SKM-1 treated with dmso at 0.1 percent for 144 hours (cell line): ENCODE results near the gene GRM4.

ENCODE experiments used
- DNase-seq: peaks from one replicate; lab custom pipeline; 2025; ENCODE audit not compliant: unreplicated experiment; lab: John Stamatoyannopoulos, UW

The GRM4 gene

DNA sequence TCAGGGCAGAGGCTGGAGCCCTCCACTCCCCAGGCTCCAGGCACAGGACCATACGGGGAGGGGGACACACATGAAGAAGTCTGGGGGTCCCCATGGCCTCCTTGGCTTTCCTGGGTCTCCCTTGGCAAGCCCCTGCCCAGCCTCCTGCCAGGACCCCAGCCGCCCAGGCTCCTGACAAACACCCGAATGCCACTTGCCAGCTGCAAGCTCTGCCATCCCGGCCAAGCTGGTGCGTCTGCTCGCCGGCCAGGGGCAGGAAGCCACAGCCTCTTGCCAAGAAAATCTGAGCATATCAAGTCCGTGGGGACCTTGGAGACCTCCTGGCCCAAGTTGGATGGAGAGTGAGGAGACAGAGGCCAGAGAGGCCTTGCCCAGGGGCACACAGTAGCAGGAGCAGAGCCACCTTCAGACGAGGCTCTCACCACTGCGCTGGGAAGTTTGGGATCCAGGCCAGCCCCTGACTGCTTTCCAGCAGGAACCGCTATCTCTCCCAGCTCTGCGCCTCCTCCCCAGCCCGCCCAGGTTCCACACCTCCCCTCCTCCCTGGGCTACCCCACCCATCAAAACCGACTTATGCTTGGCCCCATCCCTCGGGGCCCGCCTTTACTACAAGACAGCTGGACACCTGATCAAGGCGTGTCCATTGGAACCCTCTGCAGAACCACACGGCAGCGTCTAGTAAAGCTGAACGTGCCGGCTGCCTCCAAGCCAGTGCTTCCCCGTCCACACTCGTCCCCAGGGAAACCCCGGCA lies 80.2 kb downstream of the GRM4 start:
- DNase-seq, result no peak

DNA sequence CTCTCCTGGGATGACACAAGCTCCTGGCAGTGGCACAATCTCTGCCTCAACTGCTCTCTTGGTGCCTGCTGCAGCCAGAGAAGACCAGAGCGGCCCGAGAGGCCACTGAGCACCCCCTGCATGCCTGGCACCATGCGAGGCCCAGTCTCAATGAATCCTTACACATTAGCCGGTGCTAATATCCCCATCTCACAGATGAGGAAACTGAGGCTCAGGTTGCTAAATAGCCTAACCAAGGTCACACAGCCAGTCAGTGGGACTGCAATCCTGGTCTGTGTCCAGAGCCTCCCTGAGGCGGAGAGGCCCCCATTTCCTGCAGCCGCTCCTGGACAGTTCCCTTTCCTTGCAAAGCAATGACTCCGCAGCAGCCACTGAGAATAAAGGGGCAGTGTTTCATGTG lies 81.2 kb downstream of the GRM4 start:
- DNase-seq, result no peak

DNA sequence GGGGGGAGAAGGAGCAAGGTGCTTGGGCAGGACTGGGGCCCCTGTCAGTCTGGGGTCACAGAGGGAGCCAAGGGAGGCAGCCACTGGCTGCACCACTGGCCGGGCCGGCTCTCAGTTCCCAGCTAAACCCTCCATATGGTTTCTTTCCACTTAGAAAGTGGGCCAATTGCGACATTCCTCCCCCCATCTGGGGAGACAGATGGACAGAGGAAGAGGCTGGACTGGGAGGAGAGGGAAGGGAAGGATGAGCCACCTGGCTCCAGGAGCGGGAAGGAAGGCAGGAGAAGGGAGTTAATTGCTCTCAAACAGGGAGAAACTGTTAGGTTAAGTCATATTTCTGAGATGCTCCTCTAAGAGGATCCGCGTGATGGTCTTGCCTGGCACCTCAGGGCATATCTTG lies 82.2 kb downstream of the GRM4 start:
- DNase-seq, result no peak

DNA sequence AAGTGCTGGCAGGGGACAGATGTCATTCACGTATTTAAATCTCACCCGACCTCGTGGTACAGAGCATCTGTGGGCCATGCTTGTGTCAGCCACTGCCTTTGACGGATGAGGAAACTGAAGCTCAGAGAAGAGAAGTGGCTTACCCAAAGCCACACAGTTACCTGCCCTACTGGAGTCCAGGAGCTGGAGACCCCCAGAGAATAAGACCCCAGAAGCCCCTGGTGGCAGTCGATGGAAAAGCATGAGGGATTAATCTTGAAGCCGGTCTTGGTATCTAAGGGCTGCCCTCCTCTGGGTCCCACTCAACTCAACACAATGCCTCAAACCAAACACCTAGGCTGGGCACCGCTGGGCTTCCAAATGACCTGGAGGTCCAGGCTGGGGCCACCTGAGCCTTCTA lies 83.1 kb downstream of the GRM4 start:
- DNase-seq, result no peak

DNA sequence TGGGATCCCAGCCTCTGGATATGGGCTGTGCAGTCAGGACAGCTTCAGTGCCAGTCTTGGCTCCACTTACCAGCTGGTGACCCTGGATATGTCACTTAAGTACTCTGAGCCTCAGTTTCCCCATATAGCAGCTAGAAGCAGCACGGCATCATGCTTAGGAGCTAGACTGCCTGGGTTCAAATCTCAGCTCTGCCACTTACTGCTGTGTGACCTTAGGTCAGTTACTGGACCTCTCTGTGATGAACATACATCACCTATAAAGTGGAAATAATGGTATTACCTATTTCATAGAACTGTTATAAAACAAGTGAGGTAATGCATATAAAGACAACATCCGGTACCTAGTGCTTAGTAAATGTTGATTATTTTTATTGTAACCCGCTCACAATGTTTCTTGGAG lies 83.7 kb downstream of the GRM4 start:
- no peak for DNase-seq

DNA sequence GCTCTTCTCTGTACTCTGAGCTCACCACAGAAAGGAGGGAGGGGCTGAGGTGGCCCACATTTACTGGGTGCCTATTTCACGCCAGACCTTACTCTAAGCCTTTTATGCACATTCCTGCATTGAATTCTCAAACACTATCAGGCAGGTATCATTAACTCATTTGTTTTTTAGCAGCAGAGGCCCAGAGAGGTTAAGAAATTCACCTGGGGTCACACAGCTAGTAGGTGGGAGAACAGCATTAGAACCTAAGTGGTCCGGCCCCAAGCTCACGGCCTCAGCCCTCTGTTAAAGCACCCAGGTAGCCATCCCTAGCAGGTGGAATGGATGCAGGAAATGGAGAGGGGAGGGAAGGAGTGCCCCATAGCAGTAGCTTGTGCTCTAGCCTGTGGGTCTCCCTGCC lies 84.5 kb downstream of the GRM4 start:
- DNase-seq, result no peak

DNA sequence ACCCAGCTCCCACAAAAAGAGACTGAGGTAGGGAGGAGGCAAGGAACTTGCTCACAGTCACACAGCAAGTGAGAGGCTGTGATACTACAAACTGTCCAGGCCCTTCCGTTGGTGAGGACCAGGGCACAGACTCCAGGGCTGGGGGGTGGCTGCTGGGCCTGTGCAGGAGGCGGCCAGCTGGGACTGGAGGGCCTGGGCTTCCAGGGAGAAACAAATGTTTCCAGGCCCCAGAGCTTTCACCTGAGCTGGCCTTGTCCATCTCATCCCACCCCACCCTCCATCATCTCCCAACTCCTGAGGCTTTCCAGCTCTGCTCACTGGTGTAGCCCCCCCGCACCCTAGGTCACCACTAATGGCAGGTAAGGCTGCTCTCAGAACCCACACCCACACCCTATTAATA lies 86.0 kb downstream of the GRM4 start:
- no peak for DNase-seq

DNA sequence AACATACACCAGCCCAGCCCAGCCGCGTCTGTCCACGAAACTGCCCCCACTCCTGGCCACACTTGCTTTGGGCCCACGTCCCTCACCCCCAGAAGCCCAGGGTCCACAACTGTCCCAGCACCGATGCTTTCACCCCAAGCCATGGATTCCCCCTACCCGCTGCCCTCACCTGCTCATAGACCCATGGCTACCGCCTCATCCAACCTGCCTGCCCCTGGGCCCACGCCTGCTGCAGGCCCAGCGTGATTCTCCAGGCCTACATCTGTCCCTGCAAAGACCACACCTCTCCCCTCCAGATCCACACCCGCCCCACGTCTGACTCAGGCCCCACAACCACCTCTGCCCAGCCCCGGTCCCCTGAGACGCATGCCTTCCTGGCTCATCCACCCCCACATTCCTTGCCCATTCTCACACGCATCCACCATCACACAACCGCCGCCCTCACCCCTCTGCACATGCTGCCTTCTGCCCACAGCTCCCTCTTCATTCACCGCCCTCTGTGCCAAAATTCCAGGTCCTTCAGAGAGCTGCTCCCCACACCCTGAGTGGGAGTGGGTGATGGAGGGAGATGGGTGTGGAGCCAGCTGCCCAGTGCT lies 86.7 kb downstream of the GRM4 start:
- DNase-seq, result no peak

DNA sequence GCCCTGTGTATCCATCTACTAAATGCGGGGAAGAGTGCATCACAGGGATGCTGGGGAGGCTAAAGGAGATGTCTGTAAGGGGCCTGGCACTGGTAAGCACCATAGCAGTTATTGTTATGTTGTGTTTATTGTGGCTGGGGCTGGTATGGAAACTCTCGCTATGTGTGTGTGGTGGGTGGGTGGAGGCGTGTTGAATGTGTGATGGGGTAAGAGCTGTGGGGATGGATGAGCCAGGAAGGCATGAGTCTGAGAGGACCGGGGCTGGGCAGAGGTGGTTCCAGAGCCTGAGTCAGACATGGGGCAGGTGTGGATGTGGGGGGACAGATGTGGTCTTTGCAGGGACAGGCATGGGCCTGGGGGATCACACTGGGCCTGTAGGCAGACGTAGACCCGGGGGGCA lies 88.1 kb downstream of the GRM4 start:
- no peak for DNase-seq

DNA sequence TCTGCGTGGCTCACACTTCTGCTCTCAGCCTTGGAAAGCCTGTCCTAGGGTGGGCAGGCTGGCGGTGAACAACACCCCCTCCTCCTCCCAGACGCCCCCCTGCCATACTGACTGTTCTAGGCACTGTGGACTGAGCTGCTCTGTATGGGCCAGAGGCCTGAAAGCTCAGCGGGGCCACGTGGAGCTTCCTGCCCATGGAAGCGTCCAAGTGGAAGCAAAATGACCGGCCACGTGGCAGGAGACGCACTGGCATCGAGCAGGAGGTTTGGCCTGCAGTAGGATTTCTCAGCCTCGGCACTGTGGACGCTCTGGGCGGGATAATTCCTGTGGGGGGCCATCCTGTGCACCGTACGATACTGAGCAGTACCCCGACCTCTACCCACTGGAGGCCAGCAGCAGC lies 88.7 kb downstream of the GRM4 start:
- DNase-seq, result no peak

DNA sequence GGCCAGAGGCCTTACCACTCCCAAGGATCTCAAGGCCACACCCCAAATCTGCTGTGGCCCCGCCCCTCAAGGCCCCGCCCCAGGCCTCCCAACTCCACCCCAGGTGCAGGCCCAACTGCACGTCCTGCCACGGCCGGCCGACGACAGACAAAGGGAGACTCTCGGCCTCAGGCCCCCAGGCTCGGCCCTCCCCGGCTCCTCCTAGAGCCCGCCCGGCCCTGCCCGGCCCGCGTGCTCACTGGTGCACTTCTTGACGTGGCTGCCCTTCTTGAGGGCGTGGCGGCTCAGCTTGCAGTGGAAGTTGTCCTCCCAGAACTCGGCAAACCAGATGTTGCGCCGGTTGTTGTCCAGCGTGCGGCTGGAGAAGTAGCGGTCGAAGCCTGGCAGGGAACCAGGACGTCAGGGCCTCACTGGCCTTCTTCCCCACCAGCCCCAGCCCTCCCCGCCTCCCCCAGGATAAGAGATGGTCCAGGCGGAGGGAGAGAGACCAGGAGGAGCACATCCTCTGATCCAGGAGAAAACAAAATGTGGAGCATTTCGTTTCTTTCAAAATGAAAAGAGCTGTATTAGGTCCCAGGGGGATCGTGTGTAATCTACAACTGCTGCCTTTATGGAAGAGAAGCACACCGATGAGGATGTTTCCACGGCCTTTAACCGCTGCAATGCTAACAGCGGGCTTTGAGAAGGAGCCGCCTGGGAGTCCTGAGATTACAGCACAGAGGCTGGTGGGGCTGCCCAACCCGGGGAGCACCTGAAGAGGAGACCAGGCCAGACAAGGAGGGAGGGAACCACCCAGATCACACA lies 89.4 kb downstream of the GRM4 start:
- no peak for DNase-seq

DNA sequence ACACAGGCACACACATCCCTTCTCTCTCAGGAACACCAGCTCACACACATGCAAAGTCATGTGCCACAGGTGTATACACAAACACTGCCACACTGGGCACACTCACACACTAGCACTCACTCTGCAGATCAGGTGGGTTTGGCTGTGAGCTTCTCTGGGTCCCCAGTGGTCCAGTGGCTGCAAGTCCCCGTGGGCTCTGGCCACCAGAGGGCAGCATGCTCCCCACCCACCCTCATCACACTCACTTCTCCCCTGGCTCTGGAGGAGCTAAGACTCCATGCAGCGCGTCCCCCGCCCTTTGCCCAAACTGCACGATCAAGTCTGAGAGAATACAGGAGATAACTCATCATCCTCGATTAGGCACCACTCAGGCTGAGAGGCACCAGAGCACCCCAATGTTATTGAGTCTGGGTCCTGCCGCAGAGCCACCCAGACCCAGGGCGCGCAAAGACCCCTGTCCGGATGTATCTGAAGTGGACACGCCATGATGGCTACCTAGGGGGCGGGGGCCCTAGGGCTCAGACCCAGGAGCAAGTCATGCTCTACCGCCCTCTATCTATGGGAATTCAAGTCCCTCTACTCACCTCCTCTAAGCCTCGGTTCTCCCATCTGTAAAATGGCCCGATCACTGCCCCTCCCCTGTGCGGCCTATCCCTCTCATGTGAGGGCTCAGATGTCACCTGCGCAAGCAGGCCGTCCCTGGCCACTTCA lies 90.5 kb downstream of the GRM4 start:
- DNase-seq, result peak; percentile 23

DNA sequence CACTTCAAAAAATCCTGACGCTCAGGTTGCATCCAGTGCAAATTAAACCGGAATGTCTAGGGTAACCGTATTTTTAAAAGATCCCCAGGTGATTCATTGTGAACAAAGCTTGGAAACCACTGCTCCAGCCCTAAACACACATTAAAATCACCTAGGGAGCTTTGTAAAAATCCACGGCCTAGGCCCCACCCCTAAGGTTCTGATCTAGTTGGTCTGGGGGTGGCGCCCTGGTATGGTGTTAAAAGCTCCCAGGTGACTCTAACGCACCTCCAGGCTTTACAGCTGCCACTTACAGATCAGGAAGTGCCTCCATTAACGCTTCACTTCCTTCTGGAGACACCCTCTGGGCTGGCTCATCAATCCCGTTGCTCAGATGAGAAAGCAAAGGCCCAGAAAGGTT lies 92.2 kb downstream of the GRM4 start:
- no peak for DNase-seq

DNA sequence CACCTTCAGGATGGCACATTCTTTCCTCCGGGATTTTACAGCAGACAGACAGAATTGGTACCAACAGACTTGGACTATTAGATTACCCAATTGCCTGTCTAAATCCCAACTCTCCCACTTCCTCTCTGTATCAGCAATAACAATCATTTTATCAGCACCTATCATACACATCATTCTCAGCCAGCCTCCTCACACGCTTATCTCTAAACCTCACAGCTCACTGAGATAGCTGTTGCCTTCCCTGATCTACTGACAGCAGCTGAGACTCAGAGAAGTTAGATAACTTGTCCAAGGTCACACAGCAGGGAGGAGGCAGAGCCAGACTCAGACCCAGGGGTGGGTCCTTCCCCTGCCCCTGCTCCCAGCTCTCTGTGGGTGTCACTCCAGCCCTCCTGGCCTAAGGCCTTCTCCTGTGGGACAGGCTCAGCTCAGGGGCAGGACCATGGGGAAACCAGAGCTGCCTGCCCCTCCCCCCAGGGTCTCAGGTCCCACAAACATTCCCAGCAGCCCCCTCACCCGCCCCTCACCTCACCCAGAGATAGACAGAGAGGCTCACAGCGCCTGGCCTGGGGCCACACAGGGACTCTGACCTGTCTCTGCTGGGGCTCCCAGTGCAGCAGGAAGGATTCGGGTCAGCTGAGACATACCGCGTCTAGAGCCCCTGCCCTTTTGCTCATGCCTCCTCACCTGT lies 92.8 kb downstream of the GRM4 start:
- DNase-seq, result no peak

DNA sequence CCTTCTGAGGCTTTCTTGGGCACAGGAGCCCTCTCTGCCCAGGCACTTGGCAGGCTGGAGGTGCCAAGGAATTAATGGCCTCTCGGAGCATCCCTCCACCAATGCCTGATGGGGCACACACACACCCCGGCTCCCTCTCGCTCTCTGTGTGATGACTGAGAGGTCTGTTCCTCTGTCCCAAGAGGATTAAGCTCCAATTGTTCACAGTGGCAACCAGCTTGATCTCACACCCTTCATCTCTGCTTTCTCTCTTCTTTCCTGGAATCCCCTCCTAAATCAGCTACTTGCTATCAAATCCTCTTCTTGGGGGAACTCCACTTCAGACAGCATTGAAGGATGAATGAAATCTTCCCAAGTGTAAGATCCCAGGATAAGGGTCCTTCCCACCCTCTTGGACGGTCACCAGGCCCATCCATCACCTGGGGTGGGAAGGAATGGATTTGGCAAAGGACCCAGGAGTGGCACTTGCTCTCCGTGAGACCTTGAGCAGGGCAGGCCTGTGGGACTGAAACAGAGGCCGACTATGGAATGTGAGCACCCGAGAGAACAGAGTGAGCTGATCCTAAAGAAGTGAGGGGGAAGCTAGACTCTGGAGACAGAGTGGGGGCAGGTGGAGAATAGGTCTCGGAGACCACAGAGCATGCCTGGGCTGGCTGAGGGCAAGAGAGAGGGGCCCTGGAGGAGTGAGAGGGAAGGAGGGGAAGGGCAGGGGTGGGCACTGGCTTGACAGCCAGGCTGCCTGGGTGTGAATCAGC lies 93.6 kb downstream of the GRM4 start:
- no peak for DNase-seq

DNA sequence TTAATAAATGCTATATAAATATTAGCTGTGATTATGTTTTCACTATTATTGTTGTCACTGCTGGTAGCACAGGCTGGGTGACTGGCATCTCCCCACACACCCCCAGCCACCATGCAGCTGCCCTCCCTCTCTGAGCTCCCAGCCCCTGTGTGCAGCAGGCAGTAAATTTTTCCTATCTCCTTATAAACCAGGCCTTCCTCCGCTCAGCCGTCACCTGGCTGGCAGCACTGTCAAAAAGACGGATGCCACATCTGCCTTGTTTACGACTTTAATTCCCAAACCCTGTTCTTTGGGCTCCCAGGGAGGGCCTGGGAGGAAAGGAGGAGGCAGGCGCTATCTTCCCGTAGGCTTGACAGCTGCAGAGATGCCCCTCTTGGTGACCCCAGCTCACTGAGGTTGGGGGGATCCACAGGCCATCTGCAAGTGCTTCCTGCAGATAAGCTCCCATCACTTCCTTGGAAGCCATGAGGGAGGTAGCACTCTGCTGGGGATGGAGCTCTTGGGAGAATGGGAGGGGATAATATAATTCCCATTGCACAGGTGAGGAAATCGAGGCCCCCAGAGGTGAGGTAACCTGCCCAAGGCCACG lies 94.5 kb downstream of the GRM4 start:
- no peak for DNase-seq

DNA sequence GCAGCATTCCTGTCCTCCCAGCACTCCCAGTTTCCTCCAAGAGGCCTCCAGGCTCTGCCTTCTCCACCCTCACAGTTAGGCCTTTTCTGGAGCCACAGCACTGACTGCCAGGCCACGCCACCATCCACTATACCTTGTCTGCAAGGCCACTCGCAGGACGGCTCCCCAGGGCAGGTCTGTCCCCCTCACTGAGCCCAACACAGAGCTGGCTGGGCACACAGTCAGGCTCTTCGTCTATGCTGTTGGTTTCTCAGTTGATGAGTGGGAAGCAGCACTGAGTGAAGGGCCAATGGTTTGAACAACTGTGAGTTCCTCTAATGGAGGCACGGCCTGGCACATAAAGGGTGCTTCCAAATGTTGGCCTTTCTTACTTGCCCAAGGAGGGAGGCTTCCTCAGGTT lies 95.2 kb downstream of the GRM4 start:
- no peak for DNase-seq

DNA sequence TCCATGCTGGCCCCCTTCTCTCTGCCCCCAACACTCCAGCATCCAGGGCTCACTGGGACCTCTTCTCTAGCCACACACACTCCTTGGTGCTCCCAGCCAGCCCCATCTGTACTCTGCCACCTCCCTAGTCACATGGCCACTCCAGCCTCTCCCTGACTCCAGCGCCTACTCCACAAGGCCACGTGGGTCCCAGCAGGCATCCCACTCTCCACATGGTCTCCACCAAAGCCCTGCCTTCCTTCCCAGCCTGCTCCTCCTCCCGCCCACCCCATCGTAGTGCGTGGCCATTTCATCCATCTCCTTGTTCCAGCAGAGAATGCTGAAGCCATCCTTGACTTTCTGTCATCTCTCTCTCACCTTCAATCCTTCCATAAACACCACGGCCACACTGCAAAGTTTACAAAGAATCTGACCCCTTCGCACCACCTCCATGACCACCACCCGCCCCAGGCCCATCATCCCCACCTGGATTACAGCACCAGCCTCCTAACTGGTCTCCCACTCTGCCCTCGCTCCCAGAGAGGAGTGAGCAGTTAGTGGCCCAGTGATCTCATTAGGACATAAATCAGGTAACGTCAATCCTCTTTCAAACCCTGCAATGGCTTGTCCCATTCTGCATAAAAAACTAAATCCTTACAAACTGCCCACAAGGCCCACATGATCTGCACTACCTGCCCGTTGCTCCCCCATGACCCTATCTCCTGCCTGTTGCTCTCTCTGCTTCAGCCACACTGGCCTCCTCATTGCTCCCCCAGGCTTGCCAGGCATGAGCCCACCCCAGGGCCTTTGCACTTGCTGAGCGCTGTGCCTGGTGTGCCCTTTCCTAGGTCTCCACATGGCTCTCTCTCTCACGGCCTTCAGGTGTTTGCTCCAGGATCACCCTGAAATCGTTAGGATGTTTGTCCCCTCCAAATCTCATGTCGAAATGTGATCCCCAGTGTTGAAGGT lies 96.2 kb downstream of the GRM4 start:
- DNase-seq, result no peak
